ENCODE results near the gene IFT22.

The IFT22 gene

GRCh38 chr7:101347477-101347876 lies 25.9 kb upstream of the IFT22 start:
- no peaks in the 10 kb centered on the region for H3K36me3 ChIP-seq (ENCODE audit: insufficient read depth, low read length)

DNA sequence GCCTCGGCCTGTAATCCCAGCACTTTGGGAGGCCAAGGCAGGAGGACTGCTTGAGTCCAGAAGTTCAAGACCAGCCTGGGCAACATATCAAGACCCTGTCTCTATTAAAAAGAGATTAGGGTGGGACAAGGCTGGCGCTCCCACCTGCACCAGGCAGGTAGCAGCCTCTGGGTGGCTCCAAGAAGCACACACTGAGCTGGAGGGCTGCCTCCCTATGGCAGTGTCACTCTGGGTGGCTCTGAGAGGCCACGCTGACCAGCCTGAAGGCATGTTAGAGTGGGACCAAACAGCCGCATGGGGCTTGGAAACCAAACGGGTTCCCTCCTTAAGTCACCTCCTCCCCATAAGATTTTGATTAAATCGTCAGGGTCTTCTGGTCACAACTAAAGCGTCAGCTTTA lies 21.3 kb upstream of the IFT22 start:
- Histone ChIP-seq H3K9me3 (ENCODE audit: control insufficient read depth, insufficient read depth, low read length) (no peaks in the 10 kb centered on the region), H3K9ac (ENCODE audit: low read depth, low read length) (no peak overlapping the region; the same call in 1 of the 2 replicates), H3K4me1 (ENCODE audit: insufficient read depth, low read length) (no peaks in the 10 kb centered on the region; the same call in 1 of the 2 replicates), H3K36me3 (ENCODE audit: insufficient read depth, low read length) (no peaks in the 10 kb centered on the region)

More at GRCh38 chr7:101347477-101347876, 25.9 kb upstream of the IFT22 start:
- Histone ChIP-seq H3K9ac (ENCODE audit: low read depth, low read length) (no peak overlapping the region), H3K4me1 (ENCODE audit: insufficient read depth, low read length) (peaks cover 3% of the 10 kb centered on the region; the same call in 1 of the 2 replicates), H3K9me3 (ENCODE audit: control insufficient read depth, insufficient read depth, low read length) (no peaks in the 10 kb centered on the region)

GRCh38 chr7:101340379-101340778 lies 18.8 kb upstream of the IFT22 start:
- no peaks in the 10 kb centered on the region for H3K36me3 ChIP-seq (ENCODE audit: insufficient read depth, low read length)
- H3K9ac ChIP-seq (ENCODE audit: low read depth, low read length): no peak overlapping the region
- H3K4me1 ChIP-seq (ENCODE audit: insufficient read depth, low read length): no peaks in the 10 kb centered on the region; the same call in 1 of the 2 replicates
- H3K9me3 ChIP-seq (ENCODE audit: control insufficient read depth, insufficient read depth, low read length): no peaks in the 10 kb centered on the region

- no peak overlapping the region for H3K9ac ChIP-seq (ENCODE audit: low read depth, low read length)
- no peaks in the 10 kb centered on the region for H3K9me3 ChIP-seq (ENCODE audit: control insufficient read depth, insufficient read depth, low read length)
- H3K4me1 ChIP-seq (ENCODE audit: insufficient read depth, low read length): no peaks in the 10 kb centered on the region
- no peaks in the 10 kb centered on the region for H3K36me3 ChIP-seq (ENCODE audit: insufficient read depth, low read length)
These were observed 12.3 kb upstream of the IFT22 start for GRCh38 chr7:101333912-101334311.

DNA sequence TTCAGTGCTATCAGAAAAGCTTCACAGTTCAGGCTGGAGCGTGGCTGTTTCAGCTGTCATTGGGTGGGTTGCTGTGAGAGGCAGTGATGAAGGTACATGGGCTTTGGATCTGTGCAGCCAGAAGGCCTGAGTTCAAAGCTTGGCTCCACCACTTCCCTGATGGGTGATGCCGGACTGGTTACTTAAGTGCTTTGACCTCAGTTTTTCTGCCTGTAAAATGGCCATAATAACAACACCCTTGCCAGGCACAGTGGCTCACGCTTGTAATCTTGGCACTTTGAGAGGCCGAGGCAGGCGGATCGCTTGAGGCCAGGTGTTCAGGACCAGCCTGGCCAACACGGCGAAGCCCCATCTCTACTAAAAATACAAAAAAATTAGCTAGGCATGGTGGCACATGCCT lies 10.4 kb upstream of the IFT22 start:
- H3K9me3 ChIP-seq (ENCODE audit: control insufficient read depth, insufficient read depth, low read length): no peaks in the 10 kb centered on the region
- no peaks in the 10 kb centered on the region for H3K4me1 ChIP-seq (ENCODE audit: insufficient read depth, low read length)
- H3K9ac ChIP-seq (ENCODE audit: low read depth, low read length): no peak overlapping the region
- no peaks in the 10 kb centered on the region for H3K36me3 ChIP-seq (ENCODE audit: insufficient read depth, low read length)

- Histone ChIP-seq H3K9ac (ENCODE audit: low read depth, low read length) (no peak overlapping the region), H3K9me3 (ENCODE audit: control insufficient read depth, insufficient read depth, low read length) (no peaks in the 10 kb centered on the region), H3K4me1 (ENCODE audit: insufficient read depth, low read length) (no peaks in the 10 kb centered on the region), H3K36me3 (ENCODE audit: insufficient read depth, low read length) (no peaks in the 10 kb centered on the region)
These were observed 8.4 kb upstream of the IFT22 start for GRCh38 chr7:101330011-101330484.

GRCh38 chr7:101328159-101328558 lies 6.5 kb upstream of the IFT22 start:
- Histone ChIP-seq H3K9me3 (ENCODE audit: control insufficient read depth, insufficient read depth, low read length) (no peaks in the 10 kb centered on the region), H3K9ac (ENCODE audit: low read depth, low read length) (no peak overlapping the region)

GRCh38 chr7:101319401-101319800 lies 2.2 kb downstream of the IFT22 start:
- H3K36me3 ChIP-seq (ENCODE audit: insufficient read depth, low read length): 0 out of 2 replicates have a peak, but pooled peaks cover 3% of the 10 kb centered on the region
- no peaks in the 10 kb centered on the region for H3K9me3 ChIP-seq (ENCODE audit: control insufficient read depth, insufficient read depth, low read length)
- H3K9ac ChIP-seq (ENCODE audit: low read depth, low read length): no peak overlapping the region
- no peaks in the 10 kb centered on the region for H3K4me1 ChIP-seq (ENCODE audit: insufficient read depth, low read length)

More at GRCh38 chr7:101328159-101328558, 6.5 kb upstream of the IFT22 start:
- H3K36me3 ChIP-seq (ENCODE audit: insufficient read depth, low read length): no peaks in the 10 kb centered on the region
- no peaks in the 10 kb centered on the region for H3K4me1 ChIP-seq (ENCODE audit: insufficient read depth, low read length)

- peaks cover 17% of the 10 kb centered on the region for H3K36me3 ChIP-seq (ENCODE audit: insufficient read depth, low read length)
- 0 out of 2 replicates have a peak, but pooled peaks cover 1% of the 10 kb centered on the region for H3K4me1 ChIP-seq (ENCODE audit: insufficient read depth, low read length)
- H3K9me3 ChIP-seq (ENCODE audit: control insufficient read depth, insufficient read depth, low read length): no peaks in the 10 kb centered on the region
- H3K9ac ChIP-seq (ENCODE audit: low read depth, low read length): no peak overlapping the region
These were observed 6.3 kb downstream of the IFT22 start for GRCh38 chr7:101315336-101315735.

DNA sequence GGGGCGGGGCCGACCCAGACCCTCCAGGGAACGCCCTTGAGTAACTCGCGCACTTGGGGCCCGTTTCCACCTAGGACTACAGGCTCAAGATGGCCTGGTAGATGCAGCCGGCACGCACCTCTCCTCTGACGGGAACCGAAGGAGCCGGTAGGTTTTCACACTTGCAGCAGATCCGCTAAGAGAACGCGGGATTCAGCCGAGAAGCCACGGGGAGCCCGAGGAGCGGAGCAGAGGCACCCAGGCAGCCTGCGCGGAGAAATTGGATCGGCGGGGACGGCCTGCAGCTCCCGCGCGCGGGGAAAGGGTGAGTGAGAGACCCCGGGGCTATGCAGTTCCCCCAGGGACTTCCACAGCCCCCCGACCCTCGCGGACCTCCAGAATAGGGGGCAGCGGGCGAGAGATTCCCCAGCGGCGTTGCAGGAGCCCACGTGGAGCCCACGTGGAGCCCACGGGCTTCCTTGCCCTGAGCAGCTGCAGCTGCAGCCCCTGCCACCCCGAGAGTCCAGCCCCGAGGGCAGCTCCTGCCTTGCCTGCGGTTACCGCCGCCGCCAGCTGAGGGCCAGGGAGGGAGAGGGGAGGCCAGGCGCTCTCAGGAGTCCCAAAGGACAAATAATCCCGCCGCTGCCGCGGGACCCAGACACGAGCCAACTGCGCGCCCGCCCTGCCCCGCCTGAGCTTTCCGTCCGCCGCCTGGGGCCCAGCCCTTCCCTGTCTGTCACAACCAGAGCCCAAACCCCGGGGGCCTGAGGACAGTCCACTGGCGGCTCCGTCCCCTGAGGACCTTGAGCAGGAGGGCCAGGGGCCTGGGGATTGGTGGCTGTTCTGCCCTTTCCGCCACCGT lies 13.1 kb downstream of the IFT22 start:
- H3K9me3 ChIP-seq (ENCODE audit: control insufficient read depth, insufficient read depth, low read length): no peaks in the 10 kb centered on the region
- H3K36me3 ChIP-seq (ENCODE audit: insufficient read depth, low read length): peaks cover 37% of the 10 kb centered on the region
- peaks cover 7% of the 10 kb centered on the region; the same call in 1 of the 2 replicates for H3K4me1 ChIP-seq (ENCODE audit: insufficient read depth, low read length)
- H3K9ac ChIP-seq (ENCODE audit: low read depth, low read length): peak overlapping the region; percentile 90

GRCh38 chr7:101306307-101306706 lies 15.3 kb downstream of the IFT22 start:
- no peak overlapping the region for H3K9ac ChIP-seq (ENCODE audit: low read depth, low read length)
- no peaks in the 10 kb centered on the region for H3K9me3 ChIP-seq (ENCODE audit: control insufficient read depth, insufficient read depth, low read length)
- peaks cover 7% of the 10 kb centered on the region; the same call in 1 of the 2 replicates for H3K4me1 ChIP-seq (ENCODE audit: insufficient read depth, low read length)
- H3K36me3 ChIP-seq (ENCODE audit: insufficient read depth, low read length): peaks cover 32% of the 10 kb centered on the region

GRCh38 chr7:101303102-101303701 lies 18.4 kb downstream of the IFT22 start:
- Histone ChIP-seq H3K36me3 (ENCODE audit: insufficient read depth, low read length) (peaks cover 29% of the 10 kb centered on the region), H3K9me3 (ENCODE audit: control insufficient read depth, insufficient read depth, low read length) (no peaks in the 10 kb centered on the region), H3K4me1 (ENCODE audit: insufficient read depth, low read length) (peaks cover 3% of the 10 kb centered on the region), H3K9ac (ENCODE audit: low read depth, low read length) (peak overlapping the region; percentile 93)

GRCh38 chr7:101302641-101303101 lies 18.9 kb downstream of the IFT22 start:
- Histone ChIP-seq H3K9me3 (ENCODE audit: control insufficient read depth, insufficient read depth, low read length) (no peaks in the 10 kb centered on the region), H3K4me1 (ENCODE audit: insufficient read depth, low read length) (peaks cover 5% of the 10 kb centered on the region), H3K9ac (ENCODE audit: low read depth, low read length) (peak overlapping the region; percentile 93), H3K36me3 (ENCODE audit: insufficient read depth, low read length) (peaks cover 29% of the 10 kb centered on the region)

GRCh38 chr7:101300465-101301376 lies 20.9 kb downstream of the IFT22 start:
- peaks cover 6% of the 10 kb centered on the region for H3K4me1 ChIP-seq (ENCODE audit: insufficient read depth, low read length)
- peaks cover 29% of the 10 kb centered on the region for H3K36me3 ChIP-seq (ENCODE audit: insufficient read depth, low read length)
- H3K9ac ChIP-seq (ENCODE audit: low read depth, low read length): peak overlapping the region; percentile 93
- H3K9me3 ChIP-seq (ENCODE audit: control insufficient read depth, insufficient read depth, low read length): no peaks in the 10 kb centered on the region
